Measurements from ENCODE around the gene NEO1.
"Not testable (repeated sequence)": the region's sequence is repeated elsewhere in the genome, so short reads cannot be mapped to it uniquely, and the experiment has no call there.

NEO1 gene

GRCh38 chr15:73142802-73143762 is 90.8 kb downstream of the NEO1 start:
- DNase-seq (ENCODE audit: low read depth, low spot score): no peak

GRCh38 chr15:73143763-73144155 is 91.5 kb downstream of the NEO1 start:
- no peak for DNase-seq (ENCODE audit: low read depth, low spot score)

GRCh38 chr15:73146419-73146818 is 94.2 kb downstream of the NEO1 start:
- no peak for DNase-seq (ENCODE audit: low read depth, low spot score)

GRCh38 chr15:73150831-73151230 is 98.6 kb downstream of the NEO1 start:
- DNase-seq (ENCODE audit: low read depth, low spot score): no peak

GRCh38 chr15:73153024-73153423 is 100.8 kb downstream of the NEO1 start:
- DNase-seq (ENCODE audit: low read depth, low spot score): no peak

- DNase-seq (ENCODE audit: low read depth, low spot score): no peak
These were observed 101.2 kb downstream of the NEO1 start for GRCh38 chr15:73153447-73153846.

- DNase-seq (ENCODE audit: low read depth, low spot score): no peak
These were observed 104.3 kb downstream of the NEO1 start for GRCh38 chr15:73156431-73157191.

- no peak for DNase-seq (ENCODE audit: low read depth, low spot score)
These were observed 109.3 kb downstream of the NEO1 start for GRCh38 chr15:73161546-73161945.

GRCh38 chr15:73165435-73165834 is 113.2 kb downstream of the NEO1 start:
- DNase-seq (ENCODE audit: low read depth, low spot score): no peak

GRCh38 chr15:73165844-73166243 is 113.6 kb downstream of the NEO1 start:
- no peak for DNase-seq (ENCODE audit: low read depth, low spot score)

GRCh38 chr15:73166711-73167110 is 114.4 kb downstream of the NEO1 start:
- DNase-seq (ENCODE audit: low read depth, low spot score): not testable (repeated sequence)

- no peak for DNase-seq (ENCODE audit: low read depth, low spot score)
These were observed 116.2 kb downstream of the NEO1 start for GRCh38 chr15:73168487-73168886.

- DNase-seq (ENCODE audit: low read depth, low spot score): no peak
These were observed 119.4 kb downstream of the NEO1 start for GRCh38 chr15:73171711-73172110.

GRCh38 chr15:73172508-73172907 is 120.2 kb downstream of the NEO1 start:
- DNase-seq (ENCODE audit: low read depth, low spot score): no peak

GRCh38 chr15:73174171-73174570 is 121.9 kb downstream of the NEO1 start:
- no peak for DNase-seq (ENCODE audit: low read depth, low spot score)

- DNase-seq (ENCODE audit: low read depth, low spot score): no peak
These were observed 123.1 kb downstream of the NEO1 start for GRCh38 chr15:73175382-73175781.

GRCh38 chr15:73176598-73176997 is 124.3 kb downstream of the NEO1 start:
- DNase-seq (ENCODE audit: low read depth, low spot score): no peak

GRCh38 chr15:73183071-73183470 is 130.8 kb downstream of the NEO1 start:
- DNase-seq (ENCODE audit: low read depth, low spot score): no peak

GRCh38 chr15:73190189-73190601 is 137.9 kb downstream of the NEO1 start:
- no peak for DNase-seq (ENCODE audit: low read depth, low spot score)

GRCh38 chr15:73195166-73195565 is 142.9 kb downstream of the NEO1 start:
- DNase-seq (ENCODE audit: low read depth, low spot score): no peak

- DNase-seq (ENCODE audit: low read depth, low spot score): no peak
These were observed 143.8 kb downstream of the NEO1 start for GRCh38 chr15:73196113-73196512.

- DNase-seq (ENCODE audit: low read depth, low spot score): no peak
These were observed 148.1 kb downstream of the NEO1 start for GRCh38 chr15:73200339-73200738.

- no peak for DNase-seq (ENCODE audit: low read depth, low spot score)
These were observed 158.4 kb downstream of the NEO1 start for GRCh38 chr15:73210630-73211029.

Measured in iPS DF 19.7 (cell line).